Measurements from ENCODE around the gene KIF21A. TPM values are rescaled to one million over a fixed set of nuclear protein-coding genes. Genes with fewer than 3 reads are reported as not detected.
"Not testable (repeated sequence)": the region's sequence is repeated elsewhere in the genome, so short reads cannot be mapped to it uniquely, and the experiment has no call there.

KIF21A gene
- total and polyA plus RNA-seq, 8 donors = 6.3 to 17.3 (median 14.3) TPM

DNA sequence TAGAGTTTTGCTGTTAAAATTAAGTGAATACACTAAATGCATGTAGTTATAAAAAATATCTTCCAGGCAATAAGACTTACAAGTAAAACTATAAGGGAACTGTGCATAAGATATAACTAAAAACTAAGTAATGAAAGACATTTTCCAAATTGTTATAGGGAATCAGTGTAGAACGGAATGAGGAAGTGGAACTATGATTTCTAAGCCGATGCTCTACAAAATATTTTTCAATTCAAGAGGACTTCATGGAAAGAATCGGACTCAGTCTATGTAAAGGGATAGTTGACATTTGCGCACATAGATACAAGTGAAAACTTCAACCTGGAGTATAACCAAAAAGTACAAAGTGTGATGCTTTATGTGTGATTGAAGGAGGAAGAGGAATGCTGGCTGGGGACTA lies 40.1 kb upstream of the KIF21A start:
- no peaks in the 10 kb centered on the region for H3K27me3 ChIP-seq
- no peak overlapping the region for H3K4me3 ChIP-seq
- 80 to 87% methylated on average over 4 of the region's 4 CpGs for WGBS, 2 donors
- no peak overlapping the region for H3K27ac ChIP-seq
- TF ChIP-seq CTCF (IDR thresholded peaks at IDR 0.05) = no peak
- H3K9me3 ChIP-seq = no peaks in the 10 kb centered on the region
- ATAC-seq (no peak), FAIRE-seq (no peak), DNase-seq (no peak)
- intact Hi-C loops (cut with DNase I) = no loop called here
- H3K36me3 ChIP-seq = no peaks in the 10 kb centered on the region
- H3K4me1 ChIP-seq = no peaks in the 10 kb centered on the region

DNA sequence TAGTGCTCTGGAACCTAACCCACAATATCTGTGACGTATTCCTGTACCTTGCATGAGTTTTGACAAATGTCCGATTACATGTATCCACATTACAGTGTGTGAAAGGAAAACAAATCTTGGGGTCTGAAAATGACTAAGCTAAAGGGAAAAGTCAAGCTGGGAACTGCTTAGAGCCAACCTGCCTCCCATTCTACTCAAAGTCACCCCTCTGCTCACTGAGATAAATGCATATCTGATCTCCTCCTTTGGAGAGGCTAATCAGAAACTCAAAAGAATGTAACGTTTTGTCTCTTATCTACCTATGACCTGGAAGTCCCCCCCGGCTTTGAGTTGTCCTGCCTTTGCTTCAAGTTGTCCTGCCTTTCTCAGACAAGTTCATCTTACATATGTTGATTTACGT lies 34.0 kb upstream of the KIF21A start:
- FAIRE-seq (no peak), ATAC-seq (no peak), DNase-seq (no peak)
- 52 to 73% methylated on average over 5 of the region's 5 CpGs for WGBS, 2 donors
- Histone ChIP-seq H3K27ac (no peak overlapping the region), H3K27me3 (no peaks in the 10 kb centered on the region), H3K4me1 (no peaks in the 10 kb centered on the region), H3K9me3 (no peaks in the 10 kb centered on the region), H3K36me3 (no peaks in the 10 kb centered on the region), H3K4me3 (no peak overlapping the region)
- intact Hi-C loops (cut with DNase I) = no loop called here
- TF ChIP-seq CTCF (IDR thresholded peaks at IDR 0.05) = no peak

DNA sequence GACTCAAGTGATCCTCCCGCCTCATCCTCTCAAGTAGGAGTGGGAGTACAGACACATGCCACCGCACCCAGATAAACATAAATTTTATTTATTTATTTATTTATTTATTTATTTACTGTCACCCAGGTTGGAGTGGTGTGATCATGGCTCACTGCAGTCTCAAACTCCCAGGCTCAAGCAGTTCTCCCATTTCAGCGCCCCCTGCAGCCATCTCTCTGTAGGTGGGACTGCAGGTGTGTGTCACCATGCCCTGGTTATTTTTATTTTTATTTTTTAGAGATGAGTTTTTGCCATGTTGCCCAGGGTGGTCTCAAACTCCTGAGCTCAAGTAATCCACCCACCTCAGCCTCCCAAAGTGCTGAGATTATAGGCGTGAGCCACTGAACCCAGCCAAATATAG lies 33.2 kb upstream of the KIF21A start:
- 83 to 86% methylated on average over 4 of the region's 4 CpGs for WGBS, 2 donors
- Histone ChIP-seq H3K9me3 (no peaks in the 10 kb centered on the region), H3K36me3 (no peaks in the 10 kb centered on the region), H3K27me3 (no peaks in the 10 kb centered on the region), H3K4me3 (no peak overlapping the region), H3K27ac (no peak overlapping the region), H3K4me1 (no peaks in the 10 kb centered on the region)
- FAIRE-seq (no peak), DNase-seq (no peak), ATAC-seq (no peak)
- intact Hi-C loops (cut with DNase I) = no loop called here
- no peak for TF ChIP-seq CTCF (IDR thresholded peaks at IDR 0.05)

DNA sequence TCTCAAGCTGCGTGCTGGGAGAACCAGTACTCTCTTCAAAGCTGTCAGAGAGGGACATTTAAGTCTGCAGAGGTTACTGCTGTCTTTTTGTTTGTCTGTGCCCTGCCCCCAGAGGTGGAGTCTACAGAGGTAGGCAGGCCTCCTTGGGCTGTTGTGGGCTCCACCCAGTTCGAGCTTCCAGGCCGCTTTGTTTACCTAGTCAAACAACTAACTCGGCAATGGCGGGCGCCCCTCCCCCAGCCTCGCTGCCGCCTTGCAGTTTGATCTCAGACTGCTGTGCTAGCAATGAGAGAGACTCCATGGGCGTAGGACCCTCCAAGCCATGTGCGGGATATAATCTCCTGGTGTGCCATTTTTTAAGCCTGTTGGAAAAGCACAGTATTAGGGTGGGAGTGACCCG lies 32.2 kb upstream of the KIF21A start:
- H3K4me3 ChIP-seq; H3K4me1 ChIP-seq; ATAC-seq; FAIRE-seq; DNase-seq; H3K27me3 ChIP-seq; H3K27ac ChIP-seq; H3K9me3 ChIP-seq; H3K36me3 ChIP-seq; intact Hi-C loops (cut with DNase I): not testable (repeated sequence)
- WGBS, 2 donors = 79 to 87% methylated on average over 10 to 11 of the region's 11 CpGs

- DNase-seq (no peak), FAIRE-seq (no peak), ATAC-seq (no peak)
- H3K9me3 ChIP-seq = no peaks in the 10 kb centered on the region
- no peak for TF ChIP-seq CTCF (IDR thresholded peaks at IDR 0.05)
- no peak overlapping the region for H3K27ac ChIP-seq
- intact Hi-C loops (cut with DNase I) = no loop called here
- no peak overlapping the region for H3K4me3 ChIP-seq
- H3K4me1 ChIP-seq = no peaks in the 10 kb centered on the region
- H3K36me3 ChIP-seq = no peaks in the 10 kb centered on the region
- H3K27me3 ChIP-seq = no peaks in the 10 kb centered on the region
These were observed 24.5 kb upstream of the KIF21A start for GRCh38 chr12:39467432-39467870.
